Measurements from ENCODE around the gene TMEM266.

The TMEM266 gene

GRCh38 chr15:76200083-76200465 is 140.3 kb downstream of the TMEM266 start:
- no peak overlapping the region for H3K27ac ChIP-seq (ENCODE audit: low read length)
- no peak overlapping the region for H3K4me3 ChIP-seq (ENCODE audit: low read length)
- H3K4me1 ChIP-seq (ENCODE audit: insufficient read depth, low read length) = no peaks in the 10 kb centered on the region
- no peaks in the 10 kb centered on the region for H3K36me3 ChIP-seq (ENCODE audit: insufficient read depth, low read depth, low read length)
- no peak overlapping the region for H3K9ac ChIP-seq (ENCODE audit: low read depth, low read length)
- no peaks in the 10 kb centered on the region for H3K9me3 ChIP-seq (ENCODE audit: insufficient read depth, low read depth, low read length)
- no peaks in the 10 kb centered on the region for H3K27me3 ChIP-seq (ENCODE audit: insufficient read depth, low read length)

DNA sequence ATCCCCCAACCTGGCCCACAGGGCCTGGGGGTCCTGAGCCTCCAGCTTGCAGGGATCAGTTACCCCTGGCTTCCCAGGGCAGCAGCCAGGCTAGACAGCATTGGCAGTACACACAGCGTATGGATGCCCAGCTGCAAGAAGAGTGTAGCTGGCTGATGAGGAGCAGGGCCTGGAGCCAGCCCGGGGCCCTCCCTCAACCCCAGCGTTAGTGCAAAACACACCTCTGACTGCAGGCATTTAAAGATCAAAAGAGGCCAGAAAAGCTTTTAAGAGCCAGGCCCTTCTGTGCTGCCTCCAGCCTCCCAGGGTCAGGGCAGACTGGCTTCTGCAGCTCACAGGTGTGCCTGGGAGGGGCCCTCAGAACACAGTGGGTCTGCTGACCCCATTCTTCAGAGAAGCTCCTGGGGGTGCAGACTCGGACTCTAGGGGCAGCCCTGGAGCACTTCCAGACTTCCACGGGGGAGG is 140.9 kb downstream of the TMEM266 start:
- Histone ChIP-seq H3K9ac (ENCODE audit: low read depth, low read length) (no peak overlapping the region), H3K4me3 (ENCODE audit: low read length) (no peak overlapping the region), H3K36me3 (ENCODE audit: insufficient read depth, low read depth, low read length) (no peaks in the 10 kb centered on the region), H3K27me3 (ENCODE audit: insufficient read depth, low read length) (no peaks in the 10 kb centered on the region), H3K9me3 (ENCODE audit: insufficient read depth, low read depth, low read length) (no peaks in the 10 kb centered on the region), H3K4me1 (ENCODE audit: insufficient read depth, low read length) (no peaks in the 10 kb centered on the region), H3K27ac (ENCODE audit: low read length) (no peak overlapping the region)

GRCh38 chr15:76201536-76202255 is 141.9 kb downstream of the TMEM266 start:
- Histone ChIP-seq H3K36me3 (ENCODE audit: insufficient read depth, low read depth, low read length) (no peaks in the 10 kb centered on the region), H3K4me1 (ENCODE audit: insufficient read depth, low read length) (no peaks in the 10 kb centered on the region), H3K27ac (ENCODE audit: low read length) (no peak overlapping the region), H3K9me3 (ENCODE audit: insufficient read depth, low read depth, low read length) (no peaks in the 10 kb centered on the region), H3K9ac (ENCODE audit: low read depth, low read length) (no peak overlapping the region), H3K27me3 (ENCODE audit: insufficient read depth, low read length) (no peaks in the 10 kb centered on the region), H3K4me3 (ENCODE audit: low read length) (no peak overlapping the region)

DNA sequence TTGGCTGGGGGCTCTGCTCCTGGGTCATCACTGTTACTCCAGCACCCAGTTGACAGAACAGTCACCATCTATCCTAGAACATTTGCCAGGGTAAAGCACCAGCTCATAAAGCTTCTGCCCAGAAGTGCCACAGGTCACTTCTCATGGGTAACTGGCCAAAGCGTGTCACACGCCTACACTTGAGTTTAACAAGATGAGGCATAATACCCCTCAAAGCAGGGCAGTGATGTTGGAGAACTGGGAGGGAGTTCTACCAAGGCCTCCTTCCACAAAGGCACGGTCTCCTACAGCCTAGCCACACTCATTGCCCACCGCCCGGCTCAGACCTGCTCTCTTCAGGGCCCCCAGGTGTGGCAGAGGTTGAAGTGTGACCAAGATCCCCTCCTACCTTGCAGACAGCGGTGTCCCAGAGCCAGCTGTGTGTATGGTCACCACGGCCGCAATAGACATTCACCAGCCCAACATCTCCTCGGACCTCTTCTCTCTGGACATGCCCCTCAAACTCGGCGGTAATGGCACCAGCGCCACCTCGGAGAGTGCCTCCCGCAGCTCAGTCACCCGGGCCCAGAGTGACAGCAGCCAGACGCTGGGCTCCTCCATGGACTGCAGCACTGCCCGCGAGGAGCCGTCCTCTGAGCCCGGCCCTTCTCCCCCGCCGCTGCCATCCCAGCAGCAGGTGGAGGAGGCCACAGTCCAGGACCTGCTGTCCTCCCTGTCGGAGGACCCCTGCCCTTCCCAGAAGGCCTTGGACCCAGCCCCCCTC is 143.7 kb downstream of the TMEM266 start:
- Histone ChIP-seq H3K4me3 (ENCODE audit: low read length) (no peak overlapping the region), H3K4me1 (ENCODE audit: insufficient read depth, low read length) (no peaks in the 10 kb centered on the region), H3K36me3 (ENCODE audit: insufficient read depth, low read depth, low read length) (no peaks in the 10 kb centered on the region), H3K9me3 (ENCODE audit: insufficient read depth, low read depth, low read length) (no peaks in the 10 kb centered on the region), H3K27me3 (ENCODE audit: insufficient read depth, low read length) (no peaks in the 10 kb centered on the region), H3K27ac (ENCODE audit: low read length) (no peak overlapping the region), H3K9ac (ENCODE audit: low read depth, low read length) (no peak overlapping the region)

DNA sequence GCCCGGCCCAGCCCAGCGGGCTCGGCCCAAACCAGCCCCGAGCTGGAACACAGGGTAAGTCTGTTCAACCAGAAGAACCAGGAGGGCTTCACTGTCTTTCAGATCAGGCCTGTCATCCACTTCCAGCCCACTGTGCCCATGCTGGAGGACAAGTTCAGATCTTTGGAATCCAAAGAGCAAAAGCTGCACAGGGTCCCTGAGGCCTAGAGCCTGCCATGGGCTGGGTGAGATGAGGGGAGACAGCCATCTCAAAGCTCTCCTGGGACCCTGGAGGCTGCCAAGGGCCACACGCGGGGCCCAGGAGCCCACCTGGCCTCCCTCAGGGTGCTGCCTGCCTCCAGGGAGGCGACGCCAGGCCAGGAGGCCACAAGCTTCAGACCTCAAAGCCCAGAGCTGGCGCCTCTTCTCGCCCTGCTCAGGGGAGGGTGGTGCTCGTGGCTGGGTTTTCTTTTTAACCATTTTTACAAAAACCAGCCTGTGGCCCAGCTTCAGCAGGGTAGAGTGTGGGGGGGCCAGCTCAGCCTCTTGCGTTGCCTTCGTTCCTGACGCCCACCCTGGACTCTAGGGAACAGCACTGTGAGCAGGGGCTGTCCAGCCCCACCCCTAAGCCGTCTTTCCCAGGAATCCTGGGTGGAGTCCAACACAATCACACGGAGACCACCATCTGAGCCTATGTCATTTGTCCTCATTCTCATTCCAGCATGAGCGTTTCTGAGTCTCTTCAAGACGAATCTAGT is 144.5 kb downstream of the TMEM266 start:
- Histone ChIP-seq H3K27ac (ENCODE audit: low read length) (no peak overlapping the region), H3K27me3 (ENCODE audit: insufficient read depth, low read length) (no peaks in the 10 kb centered on the region), H3K4me3 (ENCODE audit: low read length) (no peak overlapping the region), H3K4me1 (ENCODE audit: insufficient read depth, low read length) (no peaks in the 10 kb centered on the region), H3K9ac (ENCODE audit: low read depth, low read length) (no peak overlapping the region), H3K36me3 (ENCODE audit: insufficient read depth, low read depth, low read length) (no peaks in the 10 kb centered on the region), H3K9me3 (ENCODE audit: insufficient read depth, low read depth, low read length) (no peaks in the 10 kb centered on the region)

GRCh38 chr15:76204916-76205460 is 145.2 kb downstream of the TMEM266 start:
- Histone ChIP-seq H3K27me3 (ENCODE audit: insufficient read depth, low read length) (no peaks in the 10 kb centered on the region), H3K4me3 (ENCODE audit: low read length) (no peak overlapping the region), H3K9me3 (ENCODE audit: insufficient read depth, low read depth, low read length) (no peaks in the 10 kb centered on the region), H3K9ac (ENCODE audit: low read depth, low read length) (no peak overlapping the region), H3K4me1 (ENCODE audit: insufficient read depth, low read length) (no peaks in the 10 kb centered on the region), H3K36me3 (ENCODE audit: insufficient read depth, low read depth, low read length) (no peaks in the 10 kb centered on the region), H3K27ac (ENCODE audit: low read length) (no peak overlapping the region)

- no peak overlapping the region for H3K27ac ChIP-seq (ENCODE audit: low read length)
- no peak overlapping the region for H3K9ac ChIP-seq (ENCODE audit: low read depth, low read length)
- H3K36me3 ChIP-seq (ENCODE audit: insufficient read depth, low read depth, low read length) = no peaks in the 10 kb centered on the region; the same call in 1 of the 2 replicates
Observed at GRCh38 chr15:76206325-76206976, 146.7 kb downstream of the TMEM266 start.

GRCh38 chr15:76208084-76208785 is 148.4 kb downstream of the TMEM266 start:
- H3K9me3 ChIP-seq (ENCODE audit: insufficient read depth, low read depth, low read length) = no peaks in the 10 kb centered on the region
- no peaks in the 10 kb centered on the region for H3K27me3 ChIP-seq (ENCODE audit: insufficient read depth, low read length)
- H3K36me3 ChIP-seq (ENCODE audit: insufficient read depth, low read depth, low read length) = no peaks in the 10 kb centered on the region; the same call in 1 of the 2 replicates
- no peak overlapping the region for H3K4me3 ChIP-seq (ENCODE audit: low read length)
- no peaks in the 10 kb centered on the region for H3K4me1 ChIP-seq (ENCODE audit: insufficient read depth, low read length)
- no peak overlapping the region for H3K9ac ChIP-seq (ENCODE audit: low read depth, low read length)
- no peak overlapping the region for H3K27ac ChIP-seq (ENCODE audit: low read length)

More at GRCh38 chr15:76206325-76206976, 146.7 kb downstream of the TMEM266 start:
- Histone ChIP-seq H3K9me3 (ENCODE audit: insufficient read depth, low read depth, low read length) (no peaks in the 10 kb centered on the region), H3K4me3 (ENCODE audit: low read length) (no peak overlapping the region), H3K4me1 (ENCODE audit: insufficient read depth, low read length) (no peaks in the 10 kb centered on the region), H3K27me3 (ENCODE audit: insufficient read depth, low read length) (no peaks in the 10 kb centered on the region)

GRCh38 chr15:76208786-76209424 is 149.1 kb downstream of the TMEM266 start:
- no peaks in the 10 kb centered on the region; the same call in 1 of the 2 replicates for H3K36me3 ChIP-seq (ENCODE audit: insufficient read depth, low read depth, low read length)
- H3K4me3 ChIP-seq (ENCODE audit: low read length) = no peak overlapping the region
- no peaks in the 10 kb centered on the region for H3K9me3 ChIP-seq (ENCODE audit: insufficient read depth, low read depth, low read length)
- H3K4me1 ChIP-seq (ENCODE audit: insufficient read depth, low read length) = no peaks in the 10 kb centered on the region
- H3K9ac ChIP-seq (ENCODE audit: low read depth, low read length) = no peak overlapping the region
- no peak overlapping the region for H3K27ac ChIP-seq (ENCODE audit: low read length)
- no peaks in the 10 kb centered on the region for H3K27me3 ChIP-seq (ENCODE audit: insufficient read depth, low read length)

GRCh38 chr15:76209523-76209922 is 149.7 kb downstream of the TMEM266 start:
- Histone ChIP-seq H3K9ac (ENCODE audit: low read depth, low read length) (no peak overlapping the region), H3K27me3 (ENCODE audit: insufficient read depth, low read length) (no peaks in the 10 kb centered on the region), H3K9me3 (ENCODE audit: insufficient read depth, low read depth, low read length) (no peaks in the 10 kb centered on the region), H3K27ac (ENCODE audit: low read length) (no peak overlapping the region), H3K36me3 (ENCODE audit: insufficient read depth, low read depth, low read length) (no peaks in the 10 kb centered on the region; the same call in 1 of the 2 replicates), H3K4me3 (ENCODE audit: low read length) (no peak overlapping the region), H3K4me1 (ENCODE audit: insufficient read depth, low read length) (no peaks in the 10 kb centered on the region)

Measured in iPS-20b (cell line).